ENCODE measurements around the gene ADCY4.
A peak's percentile ranks its signal among the peaks of the same experiment; 100 is the strongest.

The ADCY4 gene

DNA sequence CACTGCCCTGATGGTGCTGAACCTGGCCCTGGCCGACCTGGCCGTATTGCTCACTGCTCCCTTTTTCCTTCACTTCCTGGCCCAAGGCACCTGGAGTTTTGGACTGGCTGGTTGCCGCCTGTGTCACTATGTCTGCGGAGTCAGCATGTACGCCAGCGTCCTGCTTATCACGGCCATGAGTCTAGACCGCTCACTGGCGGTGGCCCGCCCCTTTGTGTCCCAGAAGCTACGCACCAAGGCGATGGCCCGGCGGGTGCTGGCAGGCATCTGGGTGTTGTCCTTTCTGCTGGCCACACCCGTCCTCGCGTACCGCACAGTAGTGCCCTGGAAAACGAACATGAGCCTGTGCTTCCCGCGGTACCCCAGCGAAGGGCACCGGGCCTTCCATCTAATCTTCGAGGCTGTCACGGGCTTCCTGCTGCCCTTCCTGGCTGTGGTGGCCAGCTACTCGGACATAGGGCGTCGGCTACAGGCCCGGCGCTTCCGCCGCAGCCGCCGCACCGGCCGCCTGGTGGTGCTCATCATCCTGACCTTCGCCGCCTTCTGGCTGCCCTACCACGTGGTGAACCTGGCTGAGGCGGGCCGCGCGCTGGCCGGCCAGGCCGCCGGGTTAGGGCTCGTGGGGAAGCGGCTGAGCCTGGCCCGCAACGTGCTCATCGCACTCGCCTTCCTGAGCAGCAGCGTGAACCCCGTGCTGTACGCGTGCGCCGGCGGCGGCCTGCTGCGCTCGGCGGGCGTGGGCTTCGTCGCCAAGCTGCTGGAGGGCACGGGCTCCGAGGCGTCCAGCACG lies 18.9 kb downstream of the ADCY4 start:
- peak; percentile 23 for DNase-seq (ENCODE audit: low read depth, low spot score)

- no peak for DNase-seq (ENCODE audit: low read depth, low spot score)
Measured at GRCh38 chr14:24315243-24315806, 19.5 kb downstream of the ADCY4 start.

GRCh38 chr14:24314377-24315193 lies 20.3 kb downstream of the ADCY4 start:
- DNase-seq (ENCODE audit: low read depth, low spot score) = no peak

DNA sequence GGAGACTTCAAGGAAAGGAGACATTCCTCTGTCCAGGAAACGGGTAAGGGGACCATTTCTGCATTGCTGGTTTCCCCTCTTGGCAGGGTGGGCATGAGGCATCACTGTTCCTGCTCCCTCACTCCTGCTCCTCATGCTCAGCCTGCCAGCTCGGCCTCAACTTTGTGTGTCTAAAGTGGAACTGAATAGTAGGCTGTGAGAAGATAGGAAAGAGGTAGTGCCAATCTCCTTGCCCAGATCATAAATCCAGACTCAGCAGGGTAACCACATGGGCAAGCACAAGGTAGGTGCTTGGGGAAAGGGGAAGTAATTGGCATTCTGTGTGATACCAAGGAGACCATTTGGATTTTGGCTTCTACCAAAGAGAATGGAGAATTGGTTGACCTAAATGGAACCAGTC lies 21.0 kb downstream of the ADCY4 start:
- DNase-seq (ENCODE audit: low read depth, low spot score) = no peak

DNA sequence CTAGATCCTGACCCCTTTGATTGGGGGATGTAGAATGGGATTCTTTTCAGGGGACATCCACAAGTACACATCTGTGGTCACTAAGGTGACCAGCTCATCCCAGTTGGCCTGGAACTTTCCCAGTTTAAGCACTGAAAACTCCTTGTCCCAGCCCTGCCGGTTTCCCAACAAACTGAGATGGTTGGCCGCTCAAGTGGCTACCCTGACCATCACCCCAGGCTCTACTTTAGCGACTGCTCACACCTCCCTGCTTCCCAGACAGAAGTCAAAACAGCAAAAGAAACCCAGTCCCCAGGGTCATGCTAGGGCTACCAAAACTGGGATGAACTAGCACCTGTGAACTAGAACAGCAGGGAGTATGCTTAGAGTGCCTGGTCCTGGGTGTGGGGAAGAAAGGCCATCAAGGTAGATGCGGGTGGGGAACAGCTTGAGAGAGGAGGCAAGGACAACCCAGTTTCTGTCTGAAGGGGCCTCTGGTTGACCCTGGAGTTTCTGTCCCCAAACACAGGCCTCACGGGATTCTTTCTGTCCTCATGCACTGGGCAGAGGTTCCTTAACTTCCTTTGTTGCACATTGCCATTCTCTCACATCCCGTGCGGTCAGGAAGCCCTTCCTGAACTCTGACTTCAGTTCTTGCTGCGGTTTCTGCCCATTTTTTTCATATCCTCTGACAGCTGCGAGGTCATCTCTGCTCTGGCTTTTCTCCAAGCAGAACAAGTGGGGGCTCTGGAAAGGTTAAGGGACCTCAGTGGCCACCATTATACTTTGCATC lies 21.9 kb downstream of the ADCY4 start:
- no peak for DNase-seq (ENCODE audit: low read depth, low spot score)

GRCh38 chr14:24311837-24312615 lies 22.8 kb downstream of the ADCY4 start:
- DNase-seq (ENCODE audit: low read depth, low spot score) = no peak

GRCh38 chr14:24310646-24311604 lies 23.9 kb downstream of the ADCY4 start, which contains the start of gene LTB4R:
Gene LTB4R, plus strand, starts transcription at chr14:24311502. Its CDS starts 4,150 bp downstream, at chr14:24315652.
- peak; percentile 93 for DNase-seq (ENCODE audit: low read depth, low spot score)

- no peak for DNase-seq (ENCODE audit: low read depth, low spot score)
Measured at GRCh38 chr14:24310265-24310645, 24.6 kb downstream of the ADCY4 start.

DNA sequence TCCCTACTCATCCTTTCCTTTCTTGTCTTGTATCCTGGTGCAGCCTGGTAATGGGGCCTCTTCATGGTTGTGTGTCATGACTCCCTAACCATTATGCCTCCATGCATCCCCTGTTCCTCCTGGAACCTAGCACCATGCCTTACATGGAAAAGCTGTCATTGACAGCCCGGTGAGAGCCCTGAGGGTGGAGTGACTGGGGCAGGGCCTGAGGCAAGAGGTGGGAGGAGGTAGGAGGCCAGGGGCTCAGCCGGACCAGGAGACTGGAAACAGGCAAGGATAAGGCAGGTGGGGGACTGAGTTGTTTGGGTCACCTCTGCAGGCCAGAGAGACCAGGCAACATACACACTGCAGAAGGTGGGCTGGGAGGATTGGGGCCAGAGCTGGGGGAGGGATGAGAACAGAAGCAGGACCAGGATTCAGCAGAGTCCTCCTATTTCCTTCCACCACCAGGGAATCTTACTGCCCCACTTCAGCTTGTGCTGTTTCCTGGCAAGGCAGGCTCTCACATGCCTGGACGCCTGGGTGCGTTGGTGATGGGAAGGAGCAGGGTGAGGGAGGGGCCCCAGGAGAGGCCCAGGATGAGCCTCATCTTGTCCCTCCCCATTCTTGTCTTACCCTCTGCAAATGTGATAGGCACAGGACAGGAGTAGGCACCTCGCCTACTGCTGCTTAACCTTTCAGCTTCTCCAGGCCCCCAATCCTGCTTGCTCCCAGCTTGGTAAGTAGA lies 25.2 kb downstream of the ADCY4 start, which contains the start of gene LTB4R2:
Gene LTB4R2, plus strand, starts transcription at position 603 of the 727 bp plus-strand sequence. CDS start 525 bp downstream, outside the sequence.
- DNase-seq (ENCODE audit: low read depth, low spot score) = no peak

GRCh38 chr14:24308342-24309124 lies 26.3 kb downstream of the ADCY4 start:
- no peak for DNase-seq (ENCODE audit: low read depth, low spot score)

DNA sequence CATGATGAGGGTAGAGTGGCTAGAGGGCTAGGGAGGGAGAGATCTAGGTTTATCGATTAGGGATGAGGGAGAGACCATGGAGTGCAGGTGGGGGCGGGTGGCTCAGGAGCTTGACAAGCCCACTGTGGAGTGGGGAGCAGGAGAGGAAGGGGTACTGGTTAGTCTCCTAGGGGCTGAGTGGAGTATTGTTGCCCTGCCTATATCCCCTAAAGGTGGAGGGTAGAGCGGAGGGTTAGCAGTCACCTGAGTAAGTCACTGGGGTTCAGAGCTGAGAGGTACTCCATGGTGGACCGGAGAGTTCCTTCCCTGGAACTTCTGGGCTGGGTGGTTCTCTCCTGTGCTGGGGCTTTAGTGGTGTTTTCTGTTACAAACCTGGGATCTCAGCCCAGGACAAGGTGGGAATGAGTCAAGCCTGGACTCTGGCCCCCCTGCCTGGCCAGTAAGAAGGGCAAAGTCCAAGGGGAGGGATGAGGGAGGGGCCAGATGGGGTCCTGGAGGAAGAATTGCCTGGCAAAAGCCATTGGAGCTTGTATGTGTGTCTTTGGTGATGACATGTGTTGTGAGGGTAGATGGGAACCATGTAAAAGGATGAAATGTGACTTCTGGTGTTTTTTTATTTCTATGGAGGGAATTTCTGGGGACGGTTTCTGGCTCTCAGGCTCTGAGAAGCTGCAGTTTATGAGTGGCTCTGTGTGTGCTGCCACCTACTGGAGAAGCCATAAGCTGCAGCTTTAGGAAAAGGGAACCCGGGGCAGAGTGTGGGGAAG lies 27.1 kb downstream of the ADCY4 start, which contains the start of gene CIDEB:
Gene CIDEB, minus strand, starts transcription at position 403 of the 767 bp plus-strand sequence. Its CDS starts 119 bp downstream, at position 284.
- peak; percentile 80 for DNase-seq (ENCODE audit: low read depth, low spot score)

DNA sequence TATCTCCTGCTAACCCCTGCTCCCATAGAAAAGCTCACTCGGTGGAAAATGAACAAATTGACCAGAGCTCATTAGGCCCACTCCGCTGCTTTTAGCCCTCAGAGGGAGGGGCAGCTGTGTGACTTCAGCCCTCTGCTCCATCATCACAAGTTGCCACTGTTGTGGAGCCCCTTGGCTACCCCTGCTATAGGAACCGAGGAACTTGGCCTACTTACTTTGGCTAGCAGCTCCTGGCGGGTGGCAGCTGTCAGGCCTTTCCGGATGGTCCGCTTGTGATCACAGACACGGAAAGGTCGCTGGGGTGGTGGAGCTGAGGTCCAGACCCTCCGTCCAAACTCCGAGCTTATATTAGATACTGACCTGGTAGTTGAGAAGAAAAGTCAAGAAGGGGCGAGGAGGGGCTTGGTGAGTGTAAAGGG lies 27.7 kb downstream of the ADCY4 start:
- no peak for DNase-seq (ENCODE audit: low read depth, low spot score)

- DNase-seq (ENCODE audit: low read depth, low spot score) = no peak
Measured at GRCh38 chr14:24304019-24304387, 30.9 kb downstream of the ADCY4 start.

DNA sequence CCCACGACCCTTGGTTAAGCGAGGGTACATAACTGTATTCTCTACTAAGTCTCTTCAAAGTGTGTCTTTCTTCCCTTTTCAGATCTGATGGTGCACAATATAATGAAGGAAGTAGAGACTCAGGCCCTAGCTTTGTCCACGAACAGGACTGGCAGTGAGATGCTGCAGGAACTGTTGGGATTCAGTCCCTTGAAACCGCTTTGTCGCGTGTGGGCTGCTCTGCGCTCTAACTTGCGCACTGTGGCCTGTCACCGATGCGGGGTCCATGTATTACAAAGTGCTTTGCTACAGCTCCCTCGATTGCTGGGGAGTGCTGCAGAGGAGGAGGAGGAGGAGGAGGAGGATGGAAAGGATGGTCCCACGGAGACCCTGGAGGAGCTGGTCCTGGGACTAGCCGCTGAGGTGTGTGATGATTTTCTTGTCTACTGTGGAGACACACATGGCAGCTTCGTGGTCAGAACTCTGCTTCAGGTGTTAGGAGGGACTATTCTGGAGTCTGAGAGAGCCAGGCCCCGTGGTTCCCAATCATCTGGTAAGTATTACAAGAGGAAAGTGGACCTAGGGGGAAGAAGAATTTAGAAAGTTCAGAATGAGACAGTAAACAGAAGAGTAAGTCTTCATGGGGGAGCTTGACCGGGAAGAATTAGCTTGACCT lies 34.4 kb downstream of the ADCY4 start:
- DNase-seq (ENCODE audit: low read depth, low spot score) = no peak

GRCh38 chr14:24299255-24300191 lies 35.3 kb downstream of the ADCY4 start, which contains the start of the genes DHRS1 and NOP9:
Gene DHRS1, minus strand, starts transcription at chr14:24299780. Its CDS starts 674 bp downstream, at chr14:24299106.
Gene NOP9, plus strand, starts transcription at chr14:24299850. Its CDS starts 105 bp downstream, at chr14:24299955.
- peak; percentile 96 for DNase-seq (ENCODE audit: low read depth, low spot score)

Data from astrocyte of the hippocampus (primary cell).